WTC11 (cell line): ENCODE measurements around the gene ZIC5. TPM values are rescaled to one million over a fixed set of nuclear protein-coding genes. Genes with fewer than 3 reads are reported as not detected.

Source experiments
- ATAC-seq: fragments of 200-7000 bp; cut with Tn5 transposase; 2 replicates; pipeline ENCODE4 v1.10.0; 2021; ENCODE audit warnings: mild to moderate bottlenecking, moderate library complexity
- CTCF ChIA-PET: fragments of 300-600 bp; sonication (Branson Sonifier 250); formaldehyde crosslinking; loops from one replicate; lab custom pipeline; 2021; ENCODE audit warnings: antibody characterized with exemption; lab: Charles Lee
- POLR2A ChIA-PET: fragments of 350-600 bp; sonication (Branson Sonifier 250); formaldehyde crosslinking; loops from one replicate; lab custom pipeline; 2021; ENCODE audit warnings: antibody characterized with exemption; lab: Charles Lee
- DNase-seq: peaks from one replicate; pipeline ENCODE4 v3.0.0; 2021; ENCODE audit warnings: low spot score
- H3K27ac Mint-ChIP-seq: 2 replicates; pipeline ENCODE4 v1.8.0; 2021; ENCODE audit warnings: mixed read lengths
- H3K27me3 Mint-ChIP-seq: 2 replicates; pipeline ENCODE4 v1.8.0; 2021; ENCODE audit warnings: low read depth, mild to moderate bottlenecking, moderate library complexity, mixed read lengths
- H3K36me3 Mint-ChIP-seq: 2 replicates; pipeline ENCODE4 v1.8.0; 2021; ENCODE audit warnings: mixed read lengths
- H3K4me1 Mint-ChIP-seq: 2 replicates; pipeline ENCODE4 v1.8.0; 2022; ENCODE audit warnings: mixed read lengths
- H3K4me3 Mint-ChIP-seq: 2 replicates; pipeline ENCODE4 v1.8.0; 2021; ENCODE audit warnings: mild to moderate bottlenecking, moderate library complexity, mixed read lengths
- H3K9me3 Mint-ChIP-seq: 2 replicates; pipeline ENCODE4 v1.8.0; 2021; ENCODE audit warnings: mixed read lengths
- AR ChIP-seq: fragments of 250-450 bp; sonication (Bioruptor Pico); IDR thresholded peaks from 2 replicates; pipeline ENCODE4 v1.9.0; 2021; ENCODE audit warnings: mild to moderate bottlenecking
- CBFB ChIP-seq: sonication (generic); formaldehyde crosslinking; IDR thresholded peaks from 2 replicates; pipeline ENCODE4 v1.8.1; 2022; ENCODE audit warnings: mild to moderate bottlenecking, low read depth, missing genetic modification reagents
- CTCF ChIP-seq: fragments of 200-600 bp; IDR thresholded peaks from 2 replicates; pipeline ENCODE4 v1.8.0; 2022; ENCODE audit warnings: antibody characterized with exemption
- E2F4 ChIP-seq: sonication (generic); formaldehyde crosslinking; IDR thresholded peaks from 2 replicates; pipeline ENCODE4 v1.8.1; 2022; ENCODE audit warnings: low read depth, mild to moderate bottlenecking, moderate library complexity, missing genetic modification reagents, borderline replicate concordance
- ELF4 ChIP-seq: sonication (generic); formaldehyde crosslinking; IDR thresholded peaks from 2 replicates; pipeline ENCODE4 v1.8.1; 2022; ENCODE audit warnings: low read depth, mild to moderate bottlenecking, moderate library complexity, missing genetic modification reagents
- ETV6 ChIP-seq: sonication (generic); formaldehyde crosslinking; IDR thresholded peaks from 2 replicates; pipeline ENCODE4 v1.8.1; 2022; ENCODE audit warnings: mild to moderate bottlenecking, missing genetic modification reagents
- FOXP4 ChIP-seq: sonication (generic); formaldehyde crosslinking; IDR thresholded peaks from 2 replicates; pipeline ENCODE4 v1.8.0; 2022; ENCODE audit warnings: mild to moderate bottlenecking, missing genetic modification reagents
- IRF2 ChIP-seq: sonication (generic); formaldehyde crosslinking; IDR thresholded peaks from 2 replicates; pipeline ENCODE4 v1.8.0; 2022; ENCODE audit warnings: low read depth, missing genetic modification reagents, borderline replicate concordance
- JUN ChIP-seq: sonication (generic); formaldehyde crosslinking; IDR thresholded peaks from 2 replicates; pipeline ENCODE4 v1.8.0; 2023; ENCODE audit warnings: mild to moderate bottlenecking, missing genetic modification reagents
- KAT7 ChIP-seq: sonication (generic); formaldehyde crosslinking; IDR thresholded peaks from 2 replicates; pipeline ENCODE4 v1.8.1; 2023; ENCODE audit warnings: missing genetic modification reagents, mild to moderate bottlenecking, borderline replicate concordance
- MAX ChIP-seq: sonication (generic); formaldehyde crosslinking; IDR thresholded peaks from 2 replicates; pipeline ENCODE4 v1.8.0; 2022; ENCODE audit warnings: mild to moderate bottlenecking, missing genetic modification reagents
- MLX ChIP-seq: sonication (generic); formaldehyde crosslinking; IDR thresholded peaks from 2 replicates; pipeline ENCODE4 v1.8.1; 2023; ENCODE audit warnings: mild to moderate bottlenecking, missing genetic modification reagents, moderate library complexity
- MYBL2 ChIP-seq: sonication (generic); formaldehyde crosslinking; IDR thresholded peaks from 2 replicates; pipeline ENCODE4 v1.8.1; 2023; ENCODE audit warnings: mild to moderate bottlenecking, moderate library complexity, missing genetic modification reagents
- NFE2L1 ChIP-seq: sonication (generic); formaldehyde crosslinking; IDR thresholded peaks from 2 replicates; pipeline ENCODE4 v1.8.1; 2023; ENCODE audit warnings: missing genetic modification reagents
- NFYB ChIP-seq: sonication (generic); formaldehyde crosslinking; conservative IDR thresholded peaks from 2 replicates; pipeline ENCODE4 v1.8.0; 2022; ENCODE audit warnings: low read depth, missing genetic modification reagents
- SMAD3 ChIP-seq: sonication (generic); formaldehyde crosslinking; IDR thresholded peaks from 2 replicates; pipeline ENCODE4 v1.8.0; 2022; ENCODE audit warnings: missing genetic modification reagents, mild to moderate bottlenecking, borderline replicate concordance
- SOX15 ChIP-seq: fragments of 250-450 bp; sonication (Bioruptor Pico); IDR thresholded peaks from 2 replicates; pipeline ENCODE4 v1.9.0; 2021; ENCODE audit warnings: mild to moderate bottlenecking
- SP1 ChIP-seq: sonication (generic); formaldehyde crosslinking; conservative IDR thresholded peaks from 2 replicates; pipeline ENCODE4 v1.8.1; 2022; ENCODE audit warnings: missing genetic modification reagents
- TEAD1 ChIP-seq: sonication (generic); formaldehyde crosslinking; IDR thresholded peaks from 2 replicates; pipeline ENCODE4 v1.8.0; 2022; ENCODE audit warnings: mild to moderate bottlenecking, missing genetic modification reagents
- ZBTB21 ChIP-seq: sonication (generic); formaldehyde crosslinking; IDR thresholded peaks from 2 replicates; pipeline ENCODE4 v1.8.1; 2023; ENCODE audit warnings: mild to moderate bottlenecking, missing genetic modification reagents, borderline replicate concordance
- ZBTB43 ChIP-seq: sonication (generic); formaldehyde crosslinking; IDR thresholded peaks from 2 replicates; pipeline ENCODE4 v1.8.1; 2023; ENCODE audit warnings: mild to moderate bottlenecking, missing genetic modification reagents
- ZNF121 ChIP-seq: sonication (generic); formaldehyde crosslinking; IDR thresholded peaks from 2 replicates; pipeline ENCODE4 v1.8.0; 2023; ENCODE audit warnings: missing genetic modification reagents
- ZNF532 ChIP-seq: fragments of 250-450 bp; sonication (Bioruptor Pico); IDR thresholded peaks from 2 replicates; pipeline ENCODE4 v1.9.0; 2021; ENCODE audit warnings: mild to moderate bottlenecking, borderline replicate concordance
- total RNA-seq: library from RNA; stranded (reverse); gene quantifications from 3 replicates; pipeline ENCODE4 v1.2.3, GENCODE V29; 2021

Gene ZIC5
- total RNA-seq, 1 experiment from 2014 or later = 46.4 TPM

GRCh38 chr13:99916366-99917103, 55.0 kb downstream of the ZIC5 start:
- no peak overlapping the region for H3K27ac Mint-ChIP-seq
- peaks cover 31% of the 10 kb centered on the region for H3K4me1 Mint-ChIP-seq
- ATAC-seq (peak; percentile 88), DNase-seq (no peak)
- CTCF ChIA-PET = interaction anchor here (0.7 to 4.9 kb wide), 10 partner anchors 8 to 150 kb away, joined by 3 to 27 read pairs (median 4); no protein-coding TSS in a partner anchor
- no peaks in the 10 kb centered on the region for H3K36me3 Mint-ChIP-seq
- H3K4me3 Mint-ChIP-seq = no peak overlapping the region
- POLR2A ChIA-PET = no interaction called here
- no peaks in the 10 kb centered on the region; the same call in 1 of the 2 replicates for H3K27me3 Mint-ChIP-seq
- no peaks in the 10 kb centered on the region for H3K9me3 Mint-ChIP-seq
- TF ChIP-seq SMAD3 = no peak
- TF ChIP-seq SOX15 (CRISPR knock-in tag) = no peak
- TF ChIP-seq ZBTB21 (CRISPR knock-in tag) = 0 out of 2 replicates have a peak, but pooled peaks have one; percentile 26
- TF ChIP-seq CBFB (CRISPR knock-in tag) = no peak
- 0 out of 2 replicates have a peak, but pooled peaks have one; percentile 33 for TF ChIP-seq TEAD1 (CRISPR knock-in tag)
- 0 out of 2 replicates have a peak, but pooled peaks have one; percentile 49 for TF ChIP-seq ETV6
- peak; percentile 51 for TF ChIP-seq CTCF
- TF ChIP-seq ZNF532 (CRISPR knock-in tag) = no peak
- no peak for TF ChIP-seq JUN
- no peak for TF ChIP-seq NFE2L1 (CRISPR knock-in tag)
- no peak for TF ChIP-seq ZBTB43 (CRISPR knock-in tag)
- TF ChIP-seq E2F4 (CRISPR knock-in tag) = no peak
- no peak for TF ChIP-seq NFYB (CRISPR knock-in tag)
- no peak for TF ChIP-seq SP1 (CRISPR knock-in tag)
- no peak for TF ChIP-seq ELF4 (CRISPR knock-in tag)
- no peak for TF ChIP-seq IRF2 (CRISPR knock-in tag)
- TF ChIP-seq ZNF121 (CRISPR knock-in tag) = no peak
- no peak for TF ChIP-seq MYBL2 (CRISPR knock-in tag)
- no peak for TF ChIP-seq MLX (CRISPR knock-in tag)
- TF ChIP-seq AR (CRISPR knock-in tag) = no peak
- TF ChIP-seq FOXP4 = no peak
- TF ChIP-seq MAX (CRISPR knock-in tag) = no peak
- TF ChIP-seq KAT7 = no peak
